NCI-H69 (cell line): ENCODE measurements around the gene ADGRD1.

Experiments used
- DNase-seq: peaks from one replicate; lab custom pipeline; 2025; lab: John Stamatoyannopoulos, UW

The ADGRD1 gene

GRCh38 chr12:131091976-131092691, 138.4 kb downstream of the ADGRD1 start:
- no peak for DNase-seq

DNA sequence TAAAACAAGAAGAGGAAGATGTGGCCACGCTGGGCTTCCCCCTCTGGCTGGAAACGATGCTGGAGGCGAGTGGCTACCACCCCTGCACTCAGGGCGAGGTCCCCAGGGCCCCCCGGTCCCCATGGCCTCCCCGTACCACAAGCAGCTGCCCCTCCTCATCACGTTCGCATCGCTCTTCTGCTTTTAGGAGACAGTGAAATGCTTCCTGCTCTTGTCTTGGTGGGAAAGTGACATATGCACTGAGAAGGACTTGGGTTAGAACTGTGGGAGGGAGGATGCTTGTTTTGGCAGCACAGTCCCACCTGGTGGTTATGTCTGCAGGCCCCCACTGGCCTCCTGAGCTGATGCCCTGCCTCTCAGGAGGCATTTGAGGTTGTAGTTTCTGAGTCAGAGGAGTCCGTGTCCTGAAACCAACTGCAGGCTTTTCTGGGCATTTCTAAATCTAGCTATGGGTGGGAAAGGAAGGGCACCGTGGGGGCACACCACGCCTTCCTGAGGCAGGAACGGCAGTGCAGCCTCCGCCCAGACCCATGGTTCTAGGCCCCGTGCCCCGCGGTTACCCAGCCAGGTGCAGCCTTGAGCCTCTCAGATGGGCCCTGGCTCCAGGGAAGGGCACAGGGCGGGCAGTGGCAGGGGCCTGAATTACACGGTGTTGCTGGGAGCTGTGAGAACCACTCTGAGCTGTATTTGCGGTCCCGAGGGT, 139.3 kb downstream of the ADGRD1 start:
- no peak for DNase-seq

- no peak for DNase-seq
These were observed 139.9 kb downstream of the ADGRD1 start for GRCh38 chr12:131093604-131093955.

DNA sequence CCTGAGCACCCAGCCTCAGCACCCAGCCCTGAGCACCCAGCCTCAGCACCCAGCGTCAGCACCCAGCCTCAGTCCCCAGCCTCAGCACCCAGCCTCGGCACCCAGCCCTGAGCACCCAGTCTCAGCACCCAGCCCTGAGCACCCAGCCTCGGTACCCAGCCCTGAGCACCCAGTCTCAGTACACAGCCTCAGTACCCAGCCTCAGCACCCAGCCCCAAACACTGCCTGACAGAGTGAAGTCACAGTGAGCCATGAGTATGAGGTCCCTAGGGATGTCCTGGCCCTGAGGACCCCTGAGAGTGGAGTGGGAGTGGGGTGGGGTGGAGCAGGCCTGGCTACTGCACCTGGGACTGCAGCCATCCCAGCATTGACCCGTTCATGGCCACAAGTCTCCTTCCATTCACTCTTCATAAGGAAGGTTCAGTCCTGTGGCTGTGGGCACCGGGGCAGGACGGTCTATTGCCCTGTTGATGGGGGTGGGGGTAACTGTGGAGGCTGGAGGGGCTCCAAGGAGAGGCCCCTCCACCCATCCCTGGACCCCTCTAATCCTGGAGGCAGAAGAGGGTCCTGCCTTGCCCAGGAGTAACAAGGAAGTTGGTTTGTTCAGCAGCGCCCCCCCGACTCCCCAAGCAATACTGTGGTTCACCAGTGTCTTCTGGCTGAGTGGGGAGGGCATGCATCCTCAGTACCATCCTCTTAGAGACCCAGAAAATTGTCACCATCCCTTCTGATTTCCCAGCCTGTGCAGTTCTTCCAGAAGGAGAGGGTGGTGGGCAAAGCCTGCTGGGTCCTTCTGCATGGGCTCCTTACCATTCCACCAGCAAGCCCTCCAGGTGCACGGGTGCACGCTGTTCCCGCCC, 140.5 kb downstream of the ADGRD1 start:
- no peak for DNase-seq

DNA sequence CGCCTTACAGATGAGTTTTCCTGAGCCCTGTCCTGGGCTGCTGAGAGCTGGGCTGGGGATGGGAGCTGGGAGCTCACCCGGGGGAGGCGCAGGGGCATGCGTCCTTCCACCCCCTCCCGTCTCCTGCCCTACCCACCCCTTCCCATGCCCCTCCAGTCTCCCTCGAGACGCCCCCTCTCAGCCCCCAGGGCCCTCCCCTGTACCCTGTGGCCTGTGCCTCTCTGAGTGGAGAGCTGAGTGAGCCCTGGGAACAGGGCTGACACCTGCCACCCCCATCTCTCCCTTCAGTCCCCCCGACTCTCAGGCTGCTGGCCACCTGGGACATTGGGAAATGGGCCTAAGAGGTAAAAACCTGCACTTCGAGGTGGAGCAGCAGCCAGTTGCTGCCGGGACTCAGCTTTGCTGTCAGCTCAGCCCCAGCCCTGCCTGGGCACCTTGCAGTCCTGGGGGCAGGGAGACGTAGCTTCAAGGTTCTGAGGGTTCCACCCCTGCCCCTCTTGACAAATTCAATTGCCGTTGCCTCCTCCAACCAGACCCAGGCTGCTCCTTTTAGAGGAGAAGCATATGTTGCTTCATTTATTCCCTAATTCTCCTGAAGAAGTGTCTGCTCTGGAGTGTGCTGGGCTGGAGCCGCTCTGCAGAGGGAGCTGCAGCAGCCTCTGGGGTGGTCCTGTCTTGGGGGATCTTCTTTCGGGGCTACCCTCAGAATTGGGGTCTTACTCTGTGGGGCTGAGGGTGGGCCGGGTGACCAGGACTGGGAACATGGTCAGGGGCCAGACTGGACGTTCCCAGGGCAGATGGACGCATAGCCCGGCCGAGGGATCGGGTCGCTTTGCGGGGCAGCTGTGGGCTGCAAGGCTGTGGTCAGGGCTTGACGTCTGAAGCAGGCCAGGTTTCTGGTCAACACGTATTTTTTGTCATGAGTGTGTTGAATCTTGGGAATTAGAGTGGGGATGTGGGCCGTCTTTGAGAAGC, 141.4 kb downstream of the ADGRD1 start:
- no peak for DNase-seq

DNA sequence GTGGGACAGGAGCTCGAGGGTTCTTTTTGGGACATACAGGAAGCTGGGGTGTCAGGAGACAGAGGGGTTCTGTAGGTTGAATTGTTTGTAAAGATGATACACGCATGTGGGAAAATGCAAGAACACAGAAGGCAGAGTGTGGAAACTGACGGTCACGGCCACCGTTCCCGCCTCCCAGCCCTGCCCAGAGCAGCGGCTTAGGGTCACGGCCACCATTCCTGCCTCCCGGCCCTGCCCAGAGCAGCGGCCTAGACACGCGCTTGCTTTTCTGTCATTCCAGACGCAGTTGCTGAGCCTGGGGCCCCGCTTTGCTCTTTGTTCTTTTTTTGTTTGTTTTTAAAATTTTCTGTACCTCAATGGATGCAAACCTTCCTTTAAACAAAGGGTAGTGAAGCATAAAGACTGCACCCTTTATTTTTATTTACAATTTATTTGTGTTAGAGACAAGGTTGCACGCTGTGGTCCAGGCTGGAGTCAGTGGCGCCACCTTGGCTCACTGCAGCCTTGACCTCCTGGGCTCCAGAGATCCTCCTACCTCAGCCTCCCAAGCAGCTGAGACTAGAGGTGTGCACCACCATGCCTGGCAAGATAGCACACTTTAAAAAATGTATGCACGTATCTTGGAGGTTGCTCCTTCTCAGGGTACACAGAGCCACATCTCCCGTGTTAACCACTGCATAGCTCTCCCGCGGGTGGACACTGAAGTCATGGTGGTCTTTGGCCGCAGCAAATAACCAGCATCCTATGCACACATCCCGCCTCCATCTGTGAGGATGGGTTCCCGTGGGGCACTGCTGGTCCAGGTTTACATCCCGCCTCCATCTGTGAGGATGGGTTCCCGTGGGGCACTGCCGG, 142.3 kb downstream of the ADGRD1 start:
- DNase-seq: no peak

DNA sequence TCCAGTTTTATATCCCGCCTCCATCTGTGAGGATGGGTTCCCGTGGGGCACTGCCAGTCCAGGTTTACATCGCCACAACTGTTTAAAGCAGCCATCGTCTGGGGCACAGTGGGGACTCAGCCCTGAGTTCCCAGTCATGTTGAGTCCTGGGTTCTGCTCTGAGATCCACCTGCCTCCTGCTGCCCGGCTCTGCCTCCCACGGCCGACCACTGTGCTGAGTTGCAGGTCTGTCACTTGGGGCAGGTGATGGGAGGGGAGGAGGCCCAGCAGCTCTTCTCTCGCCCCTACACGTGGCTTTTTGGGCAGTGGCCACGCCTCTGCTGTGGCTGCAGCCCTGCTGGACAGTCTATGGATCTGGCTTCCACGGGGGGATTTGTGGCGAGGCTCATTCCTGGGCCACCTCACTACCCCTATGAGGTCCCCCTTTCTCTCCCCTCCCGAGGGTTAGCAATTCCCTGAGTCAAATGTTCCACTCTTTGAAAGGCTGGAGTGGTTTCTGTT, 143.0 kb downstream of the ADGRD1 start:
- no peak for DNase-seq

GRCh38 chr12:131097202-131098177, 143.8 kb downstream of the ADGRD1 start:
- DNase-seq: peak; percentile 3

- no peak for DNase-seq
These were observed 144.7 kb downstream of the ADGRD1 start for GRCh38 chr12:131098178-131098981.

DNA sequence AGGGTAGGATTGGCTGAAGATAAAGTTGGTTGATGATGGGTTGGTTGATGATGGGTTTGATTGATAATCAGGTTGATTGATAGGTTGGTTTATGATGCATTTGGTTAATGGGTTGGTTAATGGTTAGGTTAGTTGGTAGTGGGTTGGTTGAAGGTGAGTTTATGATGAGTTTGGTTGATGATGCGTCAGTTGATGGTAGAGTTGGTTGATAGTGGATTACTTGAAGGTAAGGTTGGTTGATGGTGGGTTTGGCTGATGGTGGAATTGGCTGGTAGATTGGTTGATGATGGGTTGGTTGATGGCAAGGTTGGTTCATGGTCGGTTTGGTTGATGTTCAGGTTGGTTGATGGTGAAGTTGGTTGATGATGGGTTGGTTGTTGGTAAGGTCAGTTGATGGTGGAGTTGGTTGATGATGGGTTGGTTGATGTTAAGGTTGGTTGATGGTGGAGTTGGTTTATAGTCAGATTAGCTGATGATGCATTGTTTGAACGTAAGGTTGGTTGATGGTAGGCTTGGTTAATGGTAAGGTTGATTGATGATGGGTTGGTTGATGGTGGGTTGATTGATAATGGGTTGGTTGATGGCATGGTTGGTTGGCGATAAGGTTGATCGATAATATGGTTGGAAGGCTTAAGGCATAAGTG, 146.4 kb downstream of the ADGRD1 start:
- no peak for DNase-seq

DNA sequence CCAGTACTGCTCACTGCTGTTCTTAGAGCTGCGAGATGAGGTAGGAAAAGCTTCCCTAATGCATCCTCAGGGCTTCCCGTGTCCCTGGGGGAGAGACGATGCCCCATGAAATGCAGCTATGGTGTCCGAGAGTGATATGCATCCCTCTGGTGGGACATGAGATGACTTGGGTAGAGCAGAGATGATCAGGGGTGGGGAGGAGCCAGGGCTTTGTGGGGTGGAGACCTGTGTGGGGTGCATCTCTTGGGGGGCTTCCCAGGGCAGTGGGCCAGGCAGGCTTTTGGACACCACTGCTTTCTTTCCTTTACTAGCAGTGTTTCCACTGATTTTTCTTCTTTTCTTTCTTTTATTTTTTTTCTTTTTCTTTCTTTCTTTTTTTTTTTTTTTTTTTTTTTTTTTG, 147.3 kb downstream of the ADGRD1 start:
- no peak for DNase-seq

DNA sequence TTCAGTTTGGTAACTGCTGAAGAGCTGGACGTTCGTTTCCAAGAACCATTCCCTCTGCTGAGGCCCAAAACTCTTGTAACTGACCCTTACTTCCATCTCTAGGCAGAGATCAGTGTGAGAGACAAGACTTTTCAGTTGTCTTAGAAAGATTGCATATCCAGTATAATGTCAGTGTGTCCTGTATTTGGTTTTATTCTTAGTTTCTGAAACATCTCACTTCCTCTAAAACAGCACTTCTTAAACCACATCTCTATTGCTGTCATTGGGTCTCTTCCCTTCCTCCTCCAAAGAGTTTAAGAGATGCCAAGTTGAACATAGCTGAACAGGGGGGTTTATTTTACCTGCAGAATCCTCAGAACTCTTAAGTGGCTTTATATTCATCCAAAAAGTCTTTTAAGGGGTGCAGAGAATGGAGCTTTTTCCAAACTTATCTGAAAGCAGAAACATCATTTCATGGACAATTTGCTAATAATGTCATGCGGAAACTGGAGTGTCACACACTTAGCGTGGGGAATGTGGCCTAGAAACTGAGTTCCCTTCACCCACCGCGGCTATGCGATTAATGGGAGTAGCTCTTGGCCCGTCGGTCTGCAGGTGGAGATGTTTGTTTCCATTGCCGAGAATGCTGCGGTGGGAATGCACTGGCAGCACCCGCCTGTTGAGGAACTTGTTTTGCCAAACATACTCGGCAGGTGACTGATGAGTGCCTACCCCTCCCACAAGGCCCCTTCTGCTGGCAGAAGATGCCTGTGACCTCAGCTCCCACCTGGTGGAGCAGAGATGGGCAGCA, 148.2 kb downstream of the ADGRD1 start:
- no peak for DNase-seq

GRCh38 chr12:131102493-131102931, 148.8 kb downstream of the ADGRD1 start:
- DNase-seq: no peak

- no peak for DNase-seq
These were observed 149.4 kb downstream of the ADGRD1 start for GRCh38 chr12:131102991-131103668.

DNA sequence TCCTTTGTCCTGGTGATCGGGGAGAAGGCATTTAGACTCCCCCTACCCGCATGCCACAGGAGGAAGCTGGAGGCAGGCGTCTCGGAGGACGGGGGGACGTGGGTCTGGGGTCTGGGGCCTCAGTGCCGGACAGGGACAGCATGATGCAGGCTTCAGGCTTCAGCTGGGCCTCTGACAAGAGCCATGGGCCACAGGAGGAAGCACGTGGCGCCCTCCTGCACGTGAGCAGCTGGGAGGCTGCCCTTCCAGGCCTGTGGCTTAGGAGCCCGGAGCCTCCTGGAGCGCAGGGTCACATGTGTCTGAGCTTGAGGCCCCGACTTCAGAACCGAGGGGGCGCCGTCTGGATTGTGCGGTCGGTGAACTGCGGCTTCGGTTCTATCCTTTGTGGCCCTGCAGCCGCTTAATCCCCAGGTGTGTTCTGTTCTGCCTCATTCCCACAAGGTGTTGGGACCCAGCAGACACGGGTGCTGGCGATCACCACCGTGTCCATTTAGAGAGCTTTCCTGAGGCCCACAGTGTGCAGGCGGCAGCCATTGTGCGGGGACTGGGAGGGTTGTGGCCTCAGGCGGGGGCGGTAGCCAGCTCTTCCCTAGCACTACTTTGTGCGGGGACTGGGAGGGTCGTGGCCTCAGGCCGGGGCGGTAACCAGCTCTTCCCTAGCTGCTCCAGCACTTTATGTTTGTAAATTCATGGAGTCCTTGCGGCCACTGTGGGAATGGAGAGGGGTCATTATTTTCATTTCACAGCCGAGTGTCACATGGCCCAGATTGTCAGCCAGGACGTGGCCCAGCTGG, 150.2 kb downstream of the ADGRD1 start:
- no peak for DNase-seq
